ENCODE data around the gene GAS2L2.

Gene GAS2L2

GRCh38 chr17:35786941-35787432, 33.9 kb upstream of the GAS2L2 start:
- H3K79me1 ChIP-seq (replicated peaks; ENCODE audit: low read length, poor library complexity, severe bottlenecking), result no peaks in the 10 kb centered on the region
- H2AK5ac ChIP-seq (ENCODE audit: low read length, severe bottlenecking), result peak overlapping the region; percentile 38
- peak; percentile 82 for DNase-seq
- H3K14ac ChIP-seq (ENCODE audit: low read length in 2 of 2), result no peak overlapping the region
- peaks cover 21 to 46% of the 10 kb centered on the region in 2 experiments for H3K27me3 ChIP-seq (ENCODE audit: control insufficient read depth in 1 of 2, insufficient read depth in 1 of 2, low read length in 2 of 2)
- H3K4me2 ChIP-seq (ENCODE audit: low read length, poor library complexity, severe bottlenecking), result no peak overlapping the region
- no peaks in the 10 kb centered on the region for H3K36me3 ChIP-seq (ENCODE audit: control insufficient read depth in 1 of 2, insufficient read depth in 2 of 2, low read depth in 1 of 2, low read length in 2 of 2)
- no peak overlapping the region for H2BK12ac ChIP-seq (ENCODE audit: low read length in 2 of 2)
- H3K9me3 ChIP-seq (ENCODE audit: control insufficient read depth, low read length), result no peaks in the 10 kb centered on the region
- H3K23ac ChIP-seq (ENCODE audit: low read length in 2 of 2), result no peak overlapping the region
- no peak overlapping the region for H3K9ac ChIP-seq (ENCODE audit: low read length)
- H2BK15ac ChIP-seq (ENCODE audit: low read depth, poor library complexity, severe bottlenecking), result no peak overlapping the region
- no peak overlapping the region for H3K4ac ChIP-seq (ENCODE audit: low read depth in 1 of 2, low read length in 2 of 2)
- no peak overlapping the region for H3K18ac ChIP-seq (ENCODE audit: low read depth in 1 of 2, low read length in 2 of 2)
- H3K4me1 ChIP-seq (ENCODE audit: control insufficient read depth, insufficient read depth, low read depth, low read length), result peaks cover 4% of the 10 kb centered on the region
- H3K4me3 ChIP-seq (ENCODE audit: insufficient read depth in 1 of 2, low read depth in 1 of 2, low read length in 2 of 2), result no peak overlapping the region
- no peak overlapping the region for H3K27ac ChIP-seq (ENCODE audit: low read length, poor library complexity, severe bottlenecking)
- H2BK5ac ChIP-seq (ENCODE audit: low read depth, low read length, poor library complexity, severe bottlenecking), result no peak overlapping the region
- no peak overlapping the region for H4K91ac ChIP-seq (ENCODE audit: low read length)
- H2BK120ac ChIP-seq (ENCODE audit: low read depth, low read length), result no peak overlapping the region
- 0% methylated on average over 3 of the region's 3 CpGs for WGBS
- H2AFZ ChIP-seq (ENCODE audit: low read depth, low read length), result no peak overlapping the region
- no peak overlapping the region for H4K8ac ChIP-seq (ENCODE audit: low read length)

- H3K27me3 ChIP-seq (ENCODE audit: control insufficient read depth in 1 of 2, insufficient read depth in 1 of 2, low read length in 2 of 2), result peaks cover 25 to 47% of the 10 kb centered on the region in 2 experiments
- H3K14ac ChIP-seq (ENCODE audit: low read length in 2 of 2), result peak overlapping the region in 1 of 2 experiments; percentile 44
- no peak overlapping the region for H2AFZ ChIP-seq (ENCODE audit: low read depth, low read length)
- no peaks in the 10 kb centered on the region for H3K9me3 ChIP-seq (ENCODE audit: control insufficient read depth, low read length)
- no peak overlapping the region for H3K4me3 ChIP-seq (ENCODE audit: insufficient read depth in 1 of 2, low read depth in 1 of 2, low read length in 2 of 2)
- 96% methylated on average over 1 of the region's 2 CpGs for WGBS
- H2BK5ac ChIP-seq (ENCODE audit: low read depth, low read length, poor library complexity, severe bottlenecking), result no peak overlapping the region
- H4K8ac ChIP-seq (ENCODE audit: low read length), result no peak overlapping the region
- H3K4ac ChIP-seq (ENCODE audit: low read depth in 1 of 2, low read length in 2 of 2), result peak overlapping the region; percentile 9 to 69
- no peak overlapping the region for H3K4me2 ChIP-seq (ENCODE audit: low read length, poor library complexity, severe bottlenecking)
- H3K4me1 ChIP-seq (ENCODE audit: control insufficient read depth, insufficient read depth, low read depth, low read length), result peaks cover 4% of the 10 kb centered on the region
- H2BK15ac ChIP-seq (ENCODE audit: low read depth, poor library complexity, severe bottlenecking), result peak overlapping the region; percentile 2
- no peak overlapping the region for H2AK5ac ChIP-seq (ENCODE audit: low read length, severe bottlenecking)
- no peaks in the 10 kb centered on the region for H3K79me1 ChIP-seq (replicated peaks; ENCODE audit: low read length, poor library complexity, severe bottlenecking)
- no peak for DNase-seq
- H4K91ac ChIP-seq (ENCODE audit: low read length), result peak overlapping the region; percentile 82
- no peak overlapping the region for H3K23ac ChIP-seq (ENCODE audit: low read length in 2 of 2)
- peak overlapping the region; percentile 8 to 83 for H2BK12ac ChIP-seq (ENCODE audit: low read length in 2 of 2)
- H3K18ac ChIP-seq (ENCODE audit: low read depth in 1 of 2, low read length in 2 of 2), result peak overlapping the region; percentile 19 to 54
- no peak overlapping the region for H3K9ac ChIP-seq (ENCODE audit: low read length)
- no peak overlapping the region for H3K27ac ChIP-seq (ENCODE audit: low read length, poor library complexity, severe bottlenecking)
- no peaks in the 10 kb centered on the region for H3K36me3 ChIP-seq (ENCODE audit: control insufficient read depth in 1 of 2, insufficient read depth in 2 of 2, low read depth in 1 of 2, low read length in 2 of 2)
- no peak overlapping the region for H2BK120ac ChIP-seq (ENCODE audit: low read depth, low read length)
Observed at GRCh38 chr17:35784895-35785294, 31.9 kb upstream of the GAS2L2 start.

GRCh38 chr17:35780950-35781349, 27.9 kb upstream of the GAS2L2 start:
- H3K14ac ChIP-seq (ENCODE audit: low read length in 2 of 2), result no peak overlapping the region
- no peak overlapping the region for H2BK120ac ChIP-seq (ENCODE audit: low read depth, low read length)
- H3K9ac ChIP-seq (ENCODE audit: low read length), result no peak overlapping the region
- no peak overlapping the region for H4K91ac ChIP-seq (ENCODE audit: low read length)
- no peaks in the 10 kb centered on the region for H3K79me1 ChIP-seq (replicated peaks; ENCODE audit: low read length, poor library complexity, severe bottlenecking)
- H3K9me3 ChIP-seq (ENCODE audit: control insufficient read depth, low read length), result no peaks in the 10 kb centered on the region
- peaks cover 4% of the 10 kb centered on the region for H3K4me1 ChIP-seq (ENCODE audit: control insufficient read depth, insufficient read depth, low read depth, low read length)
- H3K4ac ChIP-seq (ENCODE audit: low read depth in 1 of 2, low read length in 2 of 2), result no peak overlapping the region
- H2AK5ac ChIP-seq (ENCODE audit: low read length, severe bottlenecking), result no peak overlapping the region
- H4K8ac ChIP-seq (ENCODE audit: low read length), result no peak overlapping the region
- H2BK15ac ChIP-seq (ENCODE audit: low read depth, poor library complexity, severe bottlenecking), result no peak overlapping the region
- H3K4me3 ChIP-seq (ENCODE audit: insufficient read depth in 1 of 2, low read depth in 1 of 2, low read length in 2 of 2), result no peak overlapping the region
- H3K23ac ChIP-seq (ENCODE audit: low read length in 2 of 2), result no peak overlapping the region
- H2BK5ac ChIP-seq (ENCODE audit: low read depth, low read length, poor library complexity, severe bottlenecking), result no peak overlapping the region
- H2BK12ac ChIP-seq (ENCODE audit: low read length in 2 of 2), result no peak overlapping the region
- H3K27ac ChIP-seq (ENCODE audit: low read length, poor library complexity, severe bottlenecking), result no peak overlapping the region
- H3K4me2 ChIP-seq (ENCODE audit: low read length, poor library complexity, severe bottlenecking), result no peak overlapping the region
- no peak overlapping the region for H2AFZ ChIP-seq (ENCODE audit: low read depth, low read length)
- 77% methylated on average over 3 of the region's 3 CpGs for WGBS
- no peaks in the 10 kb centered on the region for H3K36me3 ChIP-seq (ENCODE audit: control insufficient read depth in 1 of 2, insufficient read depth in 2 of 2, low read depth in 1 of 2, low read length in 2 of 2)
- H3K27me3 ChIP-seq (ENCODE audit: control insufficient read depth in 1 of 2, insufficient read depth in 1 of 2, low read length in 2 of 2), result peaks cover 43 to 67% of the 10 kb centered on the region in 2 experiments
- H3K18ac ChIP-seq (ENCODE audit: low read depth in 1 of 2, low read length in 2 of 2), result no peak overlapping the region
- peak; percentile 39 for DNase-seq

- Histone ChIP-seq H3K27me3 (ENCODE audit: control insufficient read depth in 1 of 2, insufficient read depth in 1 of 2, low read length in 2 of 2) (peaks cover 35 to 75% of the 10 kb centered on the region in 2 experiments), H2AFZ (ENCODE audit: low read depth, low read length) (no peak overlapping the region), H2AK5ac (ENCODE audit: low read length, severe bottlenecking) (no peak overlapping the region), H3K4me1 (ENCODE audit: control insufficient read depth, insufficient read depth, low read depth, low read length) (peaks cover 7% of the 10 kb centered on the region), H3K9me3 (ENCODE audit: control insufficient read depth, low read length) (no peaks in the 10 kb centered on the region), H3K36me3 (ENCODE audit: control insufficient read depth in 1 of 2, insufficient read depth in 2 of 2, low read depth in 1 of 2, low read length in 2 of 2) (no peaks in the 10 kb centered on the region), H4K8ac (ENCODE audit: low read length) (peak overlapping the region; percentile 20), H3K27ac (ENCODE audit: low read length, poor library complexity, severe bottlenecking) (no peak overlapping the region), H2BK120ac (ENCODE audit: low read depth, low read length) (peak overlapping the region; percentile 9), H3K23ac (ENCODE audit: low read length in 2 of 2) (no peak overlapping the region), H2BK15ac (ENCODE audit: low read depth, poor library complexity, severe bottlenecking) (peak overlapping the region; percentile 44), H3K4ac (ENCODE audit: low read depth in 1 of 2, low read length in 2 of 2) (peak overlapping the region; percentile 49 to 93), H3K14ac (ENCODE audit: low read length in 2 of 2) (peak overlapping the region in 1 of 2 experiments; percentile 95), H3K79me1 (replicated peaks; ENCODE audit: low read length, poor library complexity, severe bottlenecking) (no peaks in the 10 kb centered on the region), H3K4me3 (ENCODE audit: insufficient read depth in 1 of 2, low read depth in 1 of 2, low read length in 2 of 2) (no peak overlapping the region), H3K4me2 (ENCODE audit: low read length, poor library complexity, severe bottlenecking) (no peak overlapping the region), H3K9ac (ENCODE audit: low read length) (no peak overlapping the region), H4K91ac (ENCODE audit: low read length) (peak overlapping the region; percentile 94), H2BK5ac (ENCODE audit: low read depth, low read length, poor library complexity, severe bottlenecking) (no peak overlapping the region), H3K18ac (ENCODE audit: low read depth in 1 of 2, low read length in 2 of 2) (peak overlapping the region; percentile 59 to 97), H2BK12ac (ENCODE audit: low read length in 2 of 2) (peak overlapping the region; percentile 97 to 100)
- no peak for DNase-seq
- WGBS, result 86% methylated on average over 14 of the region's 16 CpGs
Observed at GRCh38 chr17:35778641-35779196, 25.7 kb upstream of the GAS2L2 start.

All from mesenchymal stem cell (in vitro differentiated cells and primary cell).